Posterior vena cava (tissue), 2 donors: ENCODE measurements around the gene FAS. TPM values are rescaled to one million over a fixed set of nuclear protein-coding genes. Genes with fewer than 3 reads are reported as not detected.

Experiments
- DNase-seq: peaks from one replicate; pipeline ENCODE4 v3.0.0-alpha.2; 2020; ENCODE audit warnings: low spot score
- intact Hi-C, 2 donors: fragments of 100-400 bp; cut with DNase I; formaldehyde crosslinking; loops; one replicate each; pipeline versions ENCODE4 v1.14.1 to v1.14.2; 2022 to 2023
- total RNA-seq, 2 donors: library from RNA; stranded (reverse); fragmentation: NEBNext Ultra II Directional; extraction: Animal tissue kit (Norgen Biotek cat#: 25700); gene quantifications; one replicate each; pipeline ENCODE4 v1.2.1, GENCODE V29; 2021
- donor health status: DM: yes; HTN: yes; CAD: no.
- donor health status: DM: yes; HTN: yes; CAD: no.

The FAS gene
- total RNA-seq, 2 donors from 2014 or later = 30.7 to 40.7 TPM

- no peak for DNase-seq
- intact Hi-C loops = no loop called here
Observed at GRCh38 chr10:88964869-88965415, 25.7 kb upstream of the FAS start.

GRCh38 chr10:88966797-88967196 lies 23.8 kb upstream of the FAS start:
- intact Hi-C loops = no loop called here
- DNase-seq = peak; percentile 80

DNA sequence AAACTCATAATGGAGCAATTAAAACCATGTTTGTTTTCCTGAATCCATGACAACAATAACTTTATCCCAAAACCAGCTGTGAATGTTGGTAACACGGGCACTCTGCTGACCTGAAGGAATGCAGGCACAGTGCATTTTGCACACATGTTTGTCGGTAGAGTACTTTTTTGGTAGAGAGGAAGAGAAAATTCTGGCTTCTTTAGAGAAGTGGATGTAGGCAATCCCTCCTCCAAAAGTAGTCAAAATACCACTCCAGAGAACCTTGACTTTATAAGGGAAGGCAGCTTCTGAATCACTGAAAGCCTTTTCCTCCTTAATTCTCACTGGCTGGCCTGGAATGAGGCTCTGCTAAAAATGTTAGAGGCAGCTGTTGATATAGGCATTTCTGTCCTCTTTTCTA lies 22.2 kb upstream of the FAS start:
- intact Hi-C loops = no loop called here
- no peak for DNase-seq

DNA sequence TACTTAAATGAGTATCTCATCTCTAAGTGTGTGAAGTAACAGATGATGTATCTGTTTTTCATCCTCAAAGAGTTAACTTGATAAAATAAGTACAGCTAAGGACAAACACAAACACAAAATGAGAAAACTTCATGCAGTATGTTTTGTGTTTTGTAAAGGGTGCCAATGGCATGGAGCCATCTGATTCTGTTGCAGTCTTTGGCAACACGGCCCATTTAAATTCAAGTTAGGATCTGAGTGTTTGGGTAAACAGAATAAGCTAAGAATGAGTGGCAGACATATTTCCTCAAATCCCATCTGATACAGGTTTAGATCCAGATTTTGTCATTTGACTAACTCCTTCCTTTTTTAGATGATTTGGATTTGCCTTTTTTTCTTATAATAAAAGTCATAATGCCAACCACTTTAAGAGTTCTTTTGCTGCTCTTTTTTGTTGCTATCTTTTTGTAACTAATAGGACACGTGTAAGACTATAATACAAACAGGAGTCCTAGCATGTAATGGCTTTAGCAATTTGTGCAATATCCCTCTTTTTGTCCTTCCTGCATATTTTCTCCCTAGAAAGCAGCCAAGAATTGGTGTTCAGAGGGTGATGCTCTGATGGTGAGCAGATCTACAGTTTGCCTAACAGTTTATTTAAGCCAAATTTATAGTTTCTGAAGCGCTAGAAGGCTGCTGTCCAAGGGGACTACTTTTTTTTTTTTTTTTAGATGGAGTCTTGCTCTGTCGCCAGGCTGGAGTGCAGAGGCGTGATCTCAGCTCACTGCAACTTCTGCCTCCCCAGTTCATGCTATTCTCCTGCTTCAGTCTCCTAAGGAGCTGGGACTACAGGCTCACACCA lies 19.2 kb upstream of the FAS start:
- DNase-seq = no peak
- intact Hi-C loops = no loop called here

DNA sequence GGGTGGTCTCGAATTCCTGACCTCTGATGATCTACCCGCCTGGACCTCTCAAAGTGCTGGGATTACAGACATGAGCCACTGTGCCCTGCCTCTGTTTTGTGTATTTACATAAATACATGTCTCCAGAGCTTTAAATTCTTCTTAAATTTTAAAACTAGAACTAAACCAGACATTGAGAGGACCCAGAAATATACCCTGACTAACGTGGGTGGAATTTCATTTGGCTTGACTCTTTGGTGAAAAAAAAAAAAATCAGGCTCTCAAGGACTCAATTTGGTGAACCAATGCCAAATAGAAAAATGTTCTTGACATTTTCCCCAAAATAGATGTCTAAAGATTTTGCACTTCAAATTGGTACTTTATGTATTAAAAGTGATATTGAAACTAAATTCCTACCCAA lies 16.6 kb upstream of the FAS start:
- intact Hi-C loops = no loop called here
- no peak for DNase-seq

DNA sequence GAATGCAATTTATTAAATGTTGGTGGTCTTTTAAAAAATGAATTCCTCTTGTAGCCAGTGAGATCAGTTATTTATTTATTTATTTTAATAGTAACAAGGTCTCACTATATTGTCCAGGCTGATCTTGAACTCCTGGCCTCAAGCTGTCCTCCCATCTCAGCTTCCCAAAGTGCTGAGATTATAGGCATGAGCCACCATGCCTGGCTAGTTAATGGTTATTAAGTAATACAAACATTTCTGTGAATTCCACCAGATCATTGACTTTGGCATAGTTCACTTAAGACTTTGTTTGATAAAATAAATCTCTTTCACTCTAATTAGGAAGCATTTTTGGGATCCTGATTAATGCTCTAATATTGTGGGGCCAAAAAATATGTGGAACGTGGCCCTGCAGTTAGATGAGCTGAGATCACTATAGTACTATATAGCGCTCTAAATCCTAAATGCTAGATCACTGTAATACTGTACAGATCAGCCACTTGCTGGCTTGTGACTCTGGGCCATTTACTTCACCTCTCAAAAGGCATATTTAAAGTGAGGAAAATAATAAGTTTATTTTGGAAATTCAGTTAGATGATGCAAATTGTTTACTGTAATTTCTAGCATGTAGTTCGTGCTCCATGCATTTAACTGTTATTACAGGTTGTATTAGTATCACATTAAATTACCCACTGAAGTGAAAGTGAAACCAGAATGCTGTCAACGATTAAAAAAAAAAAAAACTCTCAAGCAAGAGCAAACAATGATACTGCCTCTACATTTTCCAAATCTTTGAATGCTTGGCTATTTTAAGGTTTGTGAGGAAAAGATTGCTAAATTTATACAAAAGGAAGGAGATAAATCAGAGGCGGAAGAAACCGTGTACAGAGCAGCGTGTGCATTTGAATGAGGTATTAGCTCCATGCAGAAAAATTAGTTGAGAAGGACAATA lies 15.9 kb upstream of the FAS start:
- DNase-seq = no peak
- intact Hi-C loops = no loop called here

- no peak for DNase-seq
- intact Hi-C loops = no loop called here
Observed at GRCh38 chr10:88975377-88975720, 15.2 kb upstream of the FAS start.

DNA sequence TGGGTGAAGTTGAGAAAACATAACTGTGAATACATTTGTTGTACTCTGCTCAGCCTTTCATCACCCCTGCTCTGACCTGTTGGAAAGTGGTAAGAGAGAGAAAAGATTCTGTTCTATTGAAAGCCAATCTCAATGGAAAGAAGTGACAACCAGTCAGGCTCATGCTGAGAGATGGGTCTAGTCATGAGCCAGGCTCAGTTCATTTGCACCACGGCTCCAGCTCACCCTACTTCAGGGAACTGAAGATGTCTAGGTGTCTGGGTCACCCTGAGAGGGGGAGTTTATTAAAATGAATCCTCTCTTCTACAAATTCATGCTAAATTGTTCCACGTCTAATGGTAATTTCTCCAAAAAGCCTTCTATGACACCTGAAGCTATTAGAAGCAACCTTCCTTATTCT lies 12.1 kb upstream of the FAS start:
- DNase-seq = no peak
- intact Hi-C loops = no loop called here

DNA sequence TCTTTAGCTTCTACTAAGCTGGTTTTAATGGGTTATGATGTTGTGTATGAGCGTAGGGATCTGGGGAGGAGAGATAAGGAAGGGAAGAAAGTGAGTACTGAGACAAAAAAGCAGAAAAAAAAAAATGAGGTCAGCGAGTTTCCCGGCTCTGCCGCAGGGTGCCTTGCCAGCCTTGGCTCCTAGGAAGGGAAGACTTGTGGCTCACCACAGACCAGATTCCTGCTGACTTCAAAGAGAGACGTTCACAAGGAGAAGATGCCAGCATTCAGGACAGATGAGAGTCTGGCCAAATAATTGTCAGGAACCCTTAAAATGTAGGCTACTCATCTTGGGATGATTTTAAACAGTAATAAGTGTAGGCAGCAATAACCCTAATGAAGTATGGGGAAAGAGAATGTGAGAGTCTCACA lies 11.4 kb upstream of the FAS start:
- DNase-seq = peak; percentile 90

GRCh38 chr10:88979603-88980002 lies 11.0 kb upstream of the FAS start:
- DNase-seq = no peak
- intact Hi-C loops = no loop called here

More for the DNA sequence above, 11.4 kb upstream of the FAS start:
- intact Hi-C loops = no loop called here

DNA sequence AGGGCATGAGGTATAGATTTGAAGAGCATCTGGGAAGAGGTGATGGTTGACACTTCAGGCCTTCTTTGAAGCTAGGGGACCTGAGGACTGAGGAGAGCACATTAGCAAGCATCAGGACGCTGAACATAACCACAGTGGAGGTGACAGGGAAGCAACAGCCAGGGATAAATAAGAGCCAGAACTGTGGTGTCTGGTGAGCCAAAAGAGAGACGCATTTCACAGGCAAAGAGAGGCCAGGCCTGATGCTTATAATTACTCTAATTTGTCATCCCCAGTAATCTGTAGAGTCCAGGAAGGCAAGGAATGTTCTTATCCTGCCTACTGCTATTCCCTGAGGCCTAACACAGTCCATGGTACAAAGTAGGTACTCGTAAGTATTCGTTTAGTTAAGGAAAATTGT lies 10.4 kb upstream of the FAS start:
- intact Hi-C loops = no loop called here
- DNase-seq = no peak

- intact Hi-C loops = no loop called here
- DNase-seq = peak; percentile 70
Observed at GRCh38 chr10:88980800-88981199, 9.8 kb upstream of the FAS start.

DNA sequence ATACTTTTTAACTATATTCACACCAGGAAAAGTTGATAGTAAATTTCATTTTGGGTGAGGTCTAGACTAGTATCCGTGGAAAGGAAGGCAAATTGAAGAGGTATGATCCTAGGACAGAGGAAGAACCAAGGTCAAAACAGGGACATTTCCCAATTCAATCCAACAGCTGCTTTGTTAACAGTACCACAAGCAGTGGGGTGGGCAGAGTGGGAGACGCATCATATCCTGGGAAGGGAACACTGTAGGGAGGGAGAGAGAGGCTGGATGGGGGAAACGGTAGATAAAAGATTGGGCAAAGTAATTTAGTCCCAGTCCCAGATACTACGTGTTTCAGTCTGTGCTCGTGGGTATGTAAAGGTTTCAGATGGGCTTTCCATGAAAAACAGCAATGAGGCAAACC lies 9.2 kb upstream of the FAS start:
- intact Hi-C loops = no loop called here

GRCh38 chr10:88982366-88982765 lies 8.2 kb upstream of the FAS start:
- no peak for DNase-seq
- intact Hi-C loops = no loop called here

More for the DNA sequence above, 9.2 kb upstream of the FAS start:
- no peak for DNase-seq

DNA sequence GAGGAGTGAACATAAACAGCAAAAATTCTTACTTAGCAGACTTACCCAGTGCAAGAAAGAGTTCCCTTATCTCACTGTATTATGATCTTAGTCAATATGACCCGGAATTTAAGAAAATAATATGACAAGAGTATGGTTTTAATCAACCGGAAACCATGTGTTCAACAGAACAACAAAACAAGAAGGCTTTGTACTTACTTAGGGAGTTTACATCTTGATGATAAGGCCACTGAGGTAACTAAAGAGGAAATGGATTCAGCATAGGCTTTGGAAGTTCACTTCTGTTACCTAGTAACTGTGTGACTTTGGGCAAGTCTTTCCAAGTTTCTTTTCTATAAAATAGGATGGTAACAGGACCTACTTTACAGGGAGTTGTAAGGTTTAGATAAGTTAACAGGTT lies 7.4 kb upstream of the FAS start:
- intact Hi-C loops = no loop called here
- DNase-seq = no peak

DNA sequence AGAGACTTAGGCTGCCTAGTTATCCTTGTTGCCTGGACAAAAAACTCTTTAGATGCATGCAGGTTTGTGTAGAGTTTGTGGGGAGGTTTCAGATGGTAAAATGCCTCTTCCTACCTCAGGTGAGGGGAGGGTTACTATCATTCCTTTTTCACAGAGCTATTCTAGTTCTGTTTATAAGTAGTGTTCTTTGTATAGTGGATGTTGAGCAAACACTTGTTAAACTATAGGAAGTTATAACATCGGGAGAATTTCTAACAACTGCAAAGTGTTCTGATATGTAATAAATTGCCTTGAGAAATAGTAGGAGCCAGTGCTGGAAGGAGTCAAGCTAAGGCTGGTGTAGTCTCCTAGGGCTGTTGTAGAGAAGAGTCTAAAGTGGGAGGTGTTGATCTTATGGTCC lies 6.7 kb upstream of the FAS start:
- intact Hi-C loops = no loop called here
- DNase-seq = no peak

DNA sequence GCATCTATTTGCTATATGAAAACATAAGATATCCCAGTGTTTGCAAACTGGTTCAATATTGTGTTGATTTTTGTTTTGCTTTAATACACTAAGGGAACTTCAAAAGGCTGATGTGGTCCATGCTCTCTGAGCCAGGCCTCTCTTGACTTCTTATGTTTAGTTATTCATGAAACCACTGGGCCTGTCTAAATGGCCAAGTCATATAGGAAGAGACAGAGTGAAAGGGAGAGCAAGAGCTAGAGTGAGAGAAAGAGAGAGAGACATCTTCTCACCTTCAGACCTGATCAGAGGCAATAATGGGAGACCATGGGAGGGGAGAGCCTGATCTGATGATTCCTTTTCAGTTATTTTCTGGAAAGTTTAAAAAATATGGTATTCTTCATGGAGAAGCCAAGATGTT lies 6.1 kb upstream of the FAS start:
- DNase-seq = no peak
- intact Hi-C loops = no loop called here

DNA sequence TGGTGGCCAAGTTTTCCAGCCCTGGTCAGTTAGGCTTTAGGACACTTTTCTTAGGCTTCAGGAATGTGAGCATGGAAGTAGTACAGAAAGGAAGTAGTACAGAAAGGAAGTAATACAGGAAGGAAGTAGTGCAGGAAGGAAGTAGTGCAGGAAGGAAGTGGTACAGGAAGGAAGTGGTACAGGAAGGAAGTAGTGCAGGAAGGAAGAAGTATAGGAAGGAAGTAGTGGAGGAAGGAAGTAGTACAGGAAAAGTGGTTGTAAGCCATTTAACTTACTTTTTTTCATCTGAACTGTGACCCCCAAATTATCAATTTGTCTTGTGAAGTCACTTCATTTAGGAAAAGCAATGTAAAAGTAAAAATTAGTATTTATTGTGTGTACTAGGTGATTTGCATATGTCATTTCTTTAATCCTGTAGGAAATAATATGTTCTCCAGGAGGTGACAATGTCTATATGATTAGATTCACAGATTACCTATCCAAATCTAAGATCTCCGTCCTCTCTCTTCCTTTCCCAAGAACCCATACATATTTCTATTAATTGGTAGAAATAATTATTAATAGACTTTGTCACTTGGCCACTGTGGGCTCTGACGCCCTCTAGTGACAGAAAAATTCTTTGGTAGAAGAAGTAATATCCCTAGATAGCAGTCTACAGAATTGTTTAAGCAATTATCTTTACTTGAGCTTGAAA lies 3.9 kb upstream of the FAS start:
- DNase-seq = no peak
- intact Hi-C loops = loop anchor here (2.0 to 5.0 kb wide), 3 partner anchors 39 to 49 kb away; no protein-coding TSS in a partner anchor

DNA sequence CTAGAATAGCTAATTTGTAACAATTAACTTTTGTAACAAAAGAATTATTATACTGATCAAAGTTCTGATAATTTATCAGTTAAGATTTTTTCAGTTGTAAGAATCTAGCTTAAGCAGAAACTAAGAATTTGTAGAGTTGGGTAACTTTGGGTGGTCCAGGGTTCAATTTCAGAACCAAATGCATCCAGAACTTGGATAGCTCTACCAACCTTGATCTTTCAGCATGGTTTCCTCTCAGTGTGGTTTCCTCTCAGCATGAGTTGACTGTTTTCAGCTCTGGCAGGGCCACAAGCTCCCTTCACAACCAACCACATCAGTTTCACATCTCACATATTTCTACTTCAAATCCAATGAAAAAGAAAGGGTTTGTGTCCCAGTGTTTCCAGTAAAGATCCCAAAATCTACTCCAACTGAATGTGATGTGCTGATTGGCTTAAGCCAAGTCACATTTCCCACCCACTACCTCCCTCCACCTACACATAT lies 3.3 kb upstream of the FAS start:
- DNase-seq = no peak
- intact Hi-C loops = loop anchor here (2.0 to 5.0 kb wide), 3 partner anchors 40 to 50 kb away; no protein-coding TSS in a partner anchor
